PC-9 (cell line): ENCODE data around the gene SLC2A8. TPM values are rescaled to one million over a fixed set of nuclear protein-coding genes. Genes with fewer than 3 reads are reported as not detected.

ENCODE experiments used
- Bru-seq: library from RNA; stranded (reverse); fragments of 400-500 nt; gene quantifications from one replicate; lab custom pipeline; 2021; lab: Mats Ljungman, UMichigan
- BruChase-seq, 2 experiments: library from RNA; stranded (reverse); fragments of 400-500 nt; gene quantifications; one replicate each; lab custom pipeline; 2021; lab: Mats Ljungman, UMichigan
- BruUV-seq: library from RNA; stranded (reverse); fragments of 400-500 nt; replicated peaks from 2 replicates; lab custom pipeline; 2021; lab: Mats Ljungman, UMichigan
- CTCF ChIA-PET: fragments of 300-600 bp; sonication (Branson Sonifier 250); formaldehyde crosslinking; loops from one replicate; lab custom pipeline; 2022; ENCODE audit warnings: antibody characterized with exemption; lab: Charles Lee
- POLR2A ChIA-PET: fragments of 300-600 bp; sonication (Branson Sonifier 250); formaldehyde crosslinking; loops from one replicate; lab custom pipeline; 2022; ENCODE audit warnings: antibody characterized with exemption; ENCODE audit not compliant: unreplicated experiment; lab: Charles Lee
- DNase-seq, 2 experiments: peaks; one replicate each; pipeline versions ENCODE4 v3.0.0 to v3.0.0-alpha.2; 2015 to 2022; ENCODE audit warnings: mixed read lengths in 1 of 2
- H2AFZ ChIP-seq: fragments of 200-600 bp; sonication (generic); 2 replicates; pipeline ENCODE4 v1.8.1; 2017; ENCODE audit warnings: antibody characterized with exemption
- H3F3A ChIP-seq: fragments of 200-600 bp; sonication (generic); 2 replicates; pipeline ENCODE4 v1.8.1; 2017; ENCODE audit warnings: antibody characterized with exemption, mild to moderate bottlenecking, low read depth; ENCODE audit not compliant: insufficient read depth
- H3K27ac ChIP-seq: fragments of 200-600 bp; sonication (generic); 2 replicates; pipeline ENCODE4 v1.6.1; 2016; ENCODE audit warnings: mixed run types
- H3K27me3 ChIP-seq: fragments of 200-600 bp; sonication (generic); 2 replicates; pipeline ENCODE4 v1.6.1; 2016; ENCODE audit warnings: low read depth, mixed run types; ENCODE audit not compliant: insufficient read depth
- H3K36me3 ChIP-seq: fragments of 200-600 bp; sonication (generic); 2 replicates; pipeline ENCODE4 v1.6.1; 2016; ENCODE audit warnings: low read depth, mixed run types
- H3K4me1 ChIP-seq: fragments of 200-600 bp; sonication (generic); replicated peaks from 2 replicates; pipeline ENCODE4 v1.6.1; 2016; ENCODE audit warnings: mixed run types; ENCODE audit not compliant: insufficient read depth
- H3K4me2 ChIP-seq: fragments of 200-600 bp; sonication (generic); 2 replicates; pipeline ENCODE4 v1.6.1; 2017; ENCODE audit warnings: mixed run types
- H3K4me3 ChIP-seq: fragments of 200-600 bp; sonication (generic); 2 replicates; pipeline ENCODE4 v1.6.1; 2016; ENCODE audit warnings: mixed run types
- H3K79me2 ChIP-seq: fragments of 200-600 bp; sonication (generic); 2 replicates; pipeline ENCODE4 v1.6.1; 2017; ENCODE audit warnings: low read depth, mixed run types
- H3K9me2 ChIP-seq: fragments of 200-600 bp; sonication (generic); 2 replicates; pipeline ENCODE4 v1.8.1; 2017; ENCODE audit warnings: mild to moderate bottlenecking; ENCODE audit not compliant: insufficient read depth
- H3K9me3 ChIP-seq: fragments of 200-600 bp; sonication (generic); 2 replicates; pipeline ENCODE4 v1.8.1; 2016; ENCODE audit warnings: low read depth; ENCODE audit not compliant: insufficient read depth
- H4K20me1 ChIP-seq: fragments of 200-600 bp; sonication (generic); 2 replicates; pipeline ENCODE4 v1.8.1; 2017; ENCODE audit not compliant: insufficient read depth
- CTCF ChIP-seq: fragments of 200-600 bp; sonication (generic); conservative IDR thresholded peaks from 2 replicates; pipeline ENCODE4 v1.6.1; 2017; ENCODE audit warnings: mixed run types, antibody characterized with exemption, mild to moderate bottlenecking, moderate library complexity
- EZH2 ChIP-seq: fragments of 200-600 bp; sonication (generic); IDR thresholded peaks from 2 replicates; pipeline ENCODE4 v1.8.0; 2017; ENCODE audit warnings: antibody characterized with exemption, low read depth
- intact Hi-C: fragments of 100-400 bp; cut with micrococcal nuclease; formaldehyde crosslinking; loops from one replicate; pipeline ENCODE4 v1.10.0; 2022; ENCODE audit not compliant: unreplicated experiment
- long read RNA-seq: library from polyadenylated mRNA; stranded (forward); transcript quantifications from one replicate; pipeline ENCODE4 v2.0.0, GENCODE V29; 2022
- total RNA-seq: library from RNA; stranded (reverse); gene quantifications from 2 replicates; pipeline ENCODE4 v1.2.3, GENCODE V29; 2021

SLC2A8 gene
- total RNA-seq (19.1 and 24.6 TPM in 2 replicates), Bru-seq, nascent RNA (percentile 51 among the genes with signal in this experiment), BruChase-seq, experiment 1, labeled RNA remaining after a 2-hour chase (percentile 59 among the genes with signal in this experiment), BruChase-seq, experiment 2, labeled RNA remaining after a 6-hour chase (percentile 63 among the genes with signal in this experiment)
- long read RNA-seq, transcript SLC2A8-215 (8 exons, 1,763 nt): minor isoform, 5 of 55 reads
- long read RNA-seq, transcript SLC2A8-203 (10 exons, 2,172 nt): major isoform, 19 of 55 reads
- long read RNA-seq, partial matches to known transcripts: 4 of 55 reads
- long read RNA-seq, other reads (novel, unspliced or antisense): 24 of 55 reads

GRCh38 chr9:127396808-127397645, at the start of gene SLC2A8:
TSS of gene SLC2A8 (plus strand) at chr9:127397169. CDS start at chr9:127397231, 62 bp downstream.
- H3K27ac ChIP-seq: no peak within 1 kb of the TSS
- peak; percentile 98 to 100 for DNase-seq
- no peaks in the 10 kb centered on the region for H3K36me3 ChIP-seq
- H3K9me2 ChIP-seq: no peaks in the 10 kb centered on the region
- 0 out of 2 replicates have a peak, but pooled peaks cover 6% of the 10 kb centered on the region for H3K79me2 ChIP-seq
- BruUV-seq: no TSS peak
- H3K9me3 ChIP-seq: no peaks in the 10 kb centered on the region
- peak within 1 kb of the TSS; percentile 86 for H2AFZ ChIP-seq
- TF ChIP-seq CTCF (0 out of 2 replicates have a peak, but pooled peaks have one; percentile 12), EZH2 (no peak)
- peak within 1 kb of the TSS; percentile 68 for H3K4me3 ChIP-seq
- no peaks in the 10 kb centered on the region for H3K27me3 ChIP-seq
- peak within 1 kb of the TSS; percentile 93 for H3K4me2 ChIP-seq
- 0 out of 2 replicates have a peak, but pooled peaks cover 4% of the 10 kb centered on the region for H4K20me1 ChIP-seq
- H3F3A ChIP-seq: 0 out of 2 replicates have a peak, but pooled peaks cover 7% of the 10 kb centered on the region
- ChIA-PET POLR2A (interaction anchor here (0.5 to 1.2 kb wide), 17 partner anchors 9 to 1639 kb away, joined by 3 to 31 read pairs (median 4); partner anchors contain the start of genes LRSAM1, MIGA2 and RPL12), CTCF (interaction anchor here (0.6 to 2.1 kb wide), 11 partner anchors 9 to 638 kb away, joined by 3 to 20 read pairs (median 5); partner anchors contain the start of gene RALGPS1)
- no peaks in the 10 kb centered on the region; the same call in 1 of the 2 replicates for H3K4me1 ChIP-seq
- intact Hi-C loops: loop anchor here (1.0 to 10.0 kb wide), 3 partner anchors 172 to 183 kb away; no protein-coding TSS in a partner anchor

DNA sequence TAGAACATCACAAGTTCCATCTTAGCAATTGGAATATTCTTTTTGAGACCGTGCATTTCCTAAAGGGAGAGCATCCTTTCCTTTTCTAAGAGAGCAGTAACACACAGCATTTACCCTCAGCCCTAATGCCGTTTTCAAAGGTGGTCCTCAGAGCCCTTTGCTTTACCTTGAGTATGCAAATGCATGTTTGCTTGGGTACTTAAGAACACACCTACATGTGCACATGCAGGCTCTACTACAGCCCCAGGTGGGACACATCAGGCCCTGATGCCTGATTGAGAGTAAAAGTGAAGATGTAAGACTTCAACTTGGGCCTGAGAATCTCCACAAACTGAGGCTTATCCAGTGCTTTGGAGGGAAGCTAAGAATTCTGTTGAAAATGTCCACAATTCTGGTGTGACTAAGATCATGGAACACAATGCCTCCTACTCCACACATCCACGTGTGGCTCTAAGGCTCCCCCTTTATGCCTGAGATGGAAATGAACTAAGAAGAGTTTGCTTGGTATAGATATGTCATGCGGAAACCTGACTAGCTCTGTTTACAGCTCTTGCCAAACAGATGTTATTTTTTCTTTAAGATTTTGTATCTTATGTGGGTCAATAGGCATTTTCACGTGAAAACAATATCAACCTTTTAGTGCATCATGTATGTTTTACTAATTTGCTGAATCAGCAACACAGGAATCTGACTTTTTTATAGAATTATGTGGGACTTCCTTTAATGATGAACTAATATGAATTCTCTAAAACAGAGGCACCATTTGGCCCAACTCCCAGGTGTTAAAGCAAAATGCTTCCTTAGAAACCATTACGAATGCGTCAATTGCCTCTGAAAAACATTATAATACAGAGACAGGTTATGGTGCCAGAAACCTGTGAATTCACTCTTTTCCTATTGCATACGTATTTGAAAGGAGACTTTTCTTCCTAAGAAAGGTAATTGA, 48.9 kb upstream of the SLC2A8 start:
- intact Hi-C loops: loop anchor here (1.0 kb wide), 1 partner anchor 134 kb away; no protein-coding TSS in a partner anchor
- Histone ChIP-seq H3K4me1 (no peaks in the 10 kb centered on the region), H3K27ac (no peak overlapping the region), H3F3A (no peaks in the 10 kb centered on the region), H3K4me2 (no peak overlapping the region), H3K27me3 (no peaks in the 10 kb centered on the region), H3K36me3 (no peaks in the 10 kb centered on the region), H3K4me3 (no peak overlapping the region), H2AFZ (no peak overlapping the region), H3K79me2 (no peaks in the 10 kb centered on the region), H4K20me1 (no peaks in the 10 kb centered on the region), H3K9me2 (no peaks in the 10 kb centered on the region), H3K9me3 (no peaks in the 10 kb centered on the region)
- peak; percentile 16 to 49 for DNase-seq
- CTCF ChIA-PET: interaction anchor here (0.5 to 1.2 kb wide), 3 partner anchors 70 to 374 kb away, joined by 3 to 6 read pairs (median 3); no protein-coding TSS in a partner anchor
- BruUV-seq: no TSS peak
- POLR2A ChIA-PET: interaction anchor here (0.6 kb wide), 1 partner anchor 124 kb away, joined by 3 read pairs; no protein-coding TSS in a partner anchor
- peak; percentile 62 for TF ChIP-seq CTCF
- TF ChIP-seq EZH2: no peak
